Testis (tissue), 2 donors: ENCODE measurements around the gene POLN.

Experiments
- CTCF ChIP-seq, 3 experiments: fragments of 450-650 bp in 2 of 3; fragments of 200-600 bp in 1 of 3; sonication (generic) in 1 of 3; IDR thresholded peaks; one replicate each; pipeline ENCODE4 v1.5.1; 2016 to 2019; ENCODE audit warnings: antibody characterized with exemption in 3 of 3, mild to moderate bottlenecking in 2 of 3, moderate library complexity in 1 of 3
- POLR2A ChIP-seq: fragments of 450-650 bp; IDR thresholded peaks from one replicate; pipeline ENCODE4 v1.6.1; 2017; ENCODE audit warnings: antibody characterized with exemption, mild to moderate bottlenecking, moderate library complexity

GRCh38 chr4:2051086-2051485 is 190.8 kb downstream of the POLN start:
- TF ChIP-seq CTCF (IDR thresholded peaks at IDR 0.05) (no peak), POLR2A (no peak)
